GM21619 (cell line): ENCODE data around the gene HTATSF1.

Experiments
- ATAC-seq: cut with Tn5 transposase; IDR thresholded peaks from one replicate; pipeline ENCODE4 v1.9.1; 2021; ENCODE audit not compliant: unreplicated experiment

The HTATSF1 gene, protein sequence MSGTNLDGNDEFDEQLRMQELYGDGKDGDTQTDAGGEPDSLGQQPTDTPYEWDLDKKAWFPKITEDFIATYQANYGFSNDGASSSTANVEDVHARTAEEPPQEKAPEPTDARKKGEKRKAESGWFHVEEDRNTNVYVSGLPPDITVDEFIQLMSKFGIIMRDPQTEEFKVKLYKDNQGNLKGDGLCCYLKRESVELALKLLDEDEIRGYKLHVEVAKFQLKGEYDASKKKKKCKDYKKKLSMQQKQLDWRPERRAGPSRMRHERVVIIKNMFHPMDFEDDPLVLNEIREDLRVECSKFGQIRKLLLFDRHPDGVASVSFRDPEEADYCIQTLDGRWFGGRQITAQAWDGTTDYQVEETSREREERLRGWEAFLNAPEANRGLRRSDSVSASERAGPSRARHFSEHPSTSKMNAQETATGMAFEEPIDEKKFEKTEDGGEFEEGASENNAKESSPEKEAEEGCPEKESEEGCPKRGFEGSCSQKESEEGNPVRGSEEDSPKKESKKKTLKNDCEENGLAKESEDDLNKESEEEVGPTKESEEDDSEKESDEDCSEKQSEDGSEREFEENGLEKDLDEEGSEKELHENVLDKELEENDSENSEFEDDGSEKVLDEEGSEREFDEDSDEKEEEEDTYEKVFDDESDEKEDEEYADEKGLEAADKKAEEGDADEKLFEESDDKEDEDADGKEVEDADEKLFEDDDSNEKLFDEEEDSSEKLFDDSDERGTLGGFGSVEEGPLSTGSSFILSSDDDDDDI

DNA sequence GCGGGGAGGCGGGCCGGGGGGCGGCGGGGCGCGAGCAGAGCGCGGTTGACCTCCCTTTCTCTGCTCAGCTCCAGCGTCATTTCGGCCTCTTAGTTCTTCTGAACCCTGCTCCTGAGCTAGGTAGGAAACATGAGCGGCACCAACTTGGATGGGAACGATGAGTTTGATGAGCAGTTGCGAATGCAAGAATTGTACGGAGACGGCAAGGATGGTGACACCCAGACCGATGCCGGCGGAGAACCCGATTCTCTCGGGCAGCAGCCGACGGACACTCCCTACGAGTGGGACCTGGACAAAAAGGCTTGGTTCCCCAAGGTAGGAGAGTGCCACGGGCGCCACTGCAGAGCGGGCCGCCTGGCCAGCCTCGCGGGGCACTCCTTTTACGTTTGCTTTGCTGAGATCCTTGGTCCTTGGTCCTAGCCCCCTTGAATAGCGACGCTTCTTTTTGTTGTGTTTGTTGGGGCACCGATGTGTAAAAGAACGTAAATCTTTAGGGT is at the start of gene HTATSF1:
Gene HTATSF1, plus strand, starts transcription at position 37 of the 497 bp plus-strand sequence. Its CDS starts 93 bp downstream, at position 130.
- ATAC-seq: peak; percentile 17

DNA sequence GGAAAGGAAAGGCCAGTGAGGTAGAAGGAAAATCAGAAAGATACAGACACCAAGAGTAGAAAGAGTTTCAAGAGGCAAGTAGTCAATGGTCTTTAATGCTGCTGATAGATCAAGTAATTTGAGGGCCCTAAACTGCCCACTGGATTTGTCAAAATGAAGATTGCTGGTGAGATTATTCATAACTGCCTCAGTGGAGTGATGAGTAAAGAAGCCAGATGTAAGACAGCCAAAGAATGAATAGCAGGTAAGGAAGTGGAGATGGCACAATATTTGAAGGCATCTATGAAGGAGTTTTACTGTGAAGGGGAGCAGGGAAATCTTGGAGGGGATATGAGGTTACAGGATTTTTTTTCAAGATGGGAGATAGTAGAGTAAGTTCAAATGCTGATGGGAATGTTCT is 49.4 kb upstream of the HTATSF1 start:
- no peak for ATAC-seq

DNA sequence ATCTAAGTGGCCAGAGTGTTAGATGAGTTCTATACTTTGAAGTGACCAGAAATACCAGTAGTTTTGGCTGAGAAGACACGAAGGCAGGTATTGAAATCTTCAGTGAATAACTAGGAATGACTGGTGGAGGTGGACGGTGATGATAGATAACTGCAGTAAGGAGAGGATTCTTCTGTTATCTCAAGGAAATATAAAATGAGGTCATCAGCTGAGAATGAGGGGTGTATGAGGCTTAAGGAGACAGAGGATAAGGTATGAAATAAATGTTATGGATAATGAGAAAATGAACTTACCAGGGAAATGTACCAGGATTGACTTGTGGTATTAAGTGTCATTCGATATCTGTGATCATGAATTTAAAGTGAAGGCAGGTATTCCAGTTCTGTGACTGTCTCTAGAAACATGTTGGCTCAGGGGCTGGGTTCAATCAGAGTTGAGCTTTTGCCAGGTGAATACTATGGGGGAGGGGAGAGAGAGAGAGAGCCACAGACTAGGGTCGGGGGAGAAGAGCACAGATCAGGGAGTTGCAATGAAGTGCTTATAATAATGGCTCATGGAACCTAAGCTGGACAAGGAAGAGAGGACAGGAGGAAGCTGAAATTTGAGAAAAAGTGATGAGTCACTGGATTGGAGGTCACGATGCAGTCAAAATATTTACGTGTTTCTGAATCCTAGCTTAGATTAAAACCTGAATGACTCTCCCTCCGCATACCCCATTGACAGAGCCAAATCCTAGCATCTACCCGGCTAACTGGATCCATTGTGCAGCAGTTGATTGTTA is 47.2 kb upstream of the HTATSF1 start:
- no peak for ATAC-seq

DNA sequence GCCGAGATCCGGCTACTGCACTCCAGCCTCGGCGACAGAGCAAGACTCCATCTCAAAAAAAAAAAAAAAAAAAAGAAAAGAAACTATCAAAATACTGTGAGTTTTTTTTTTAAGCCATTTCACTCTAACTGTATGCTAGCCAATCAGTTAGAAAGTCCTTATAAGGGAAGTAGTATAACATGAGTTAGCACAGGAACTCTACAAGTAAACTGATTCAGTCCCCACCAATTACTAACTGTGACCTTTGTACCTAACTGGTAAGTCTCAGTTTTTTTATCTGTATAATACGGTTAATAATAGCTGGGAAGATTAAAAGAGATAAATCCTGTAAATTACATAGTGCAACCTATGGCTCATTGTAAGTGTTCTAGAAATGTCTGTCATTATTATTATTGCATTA is 44.8 kb upstream of the HTATSF1 start:
- no peak for ATAC-seq

DNA sequence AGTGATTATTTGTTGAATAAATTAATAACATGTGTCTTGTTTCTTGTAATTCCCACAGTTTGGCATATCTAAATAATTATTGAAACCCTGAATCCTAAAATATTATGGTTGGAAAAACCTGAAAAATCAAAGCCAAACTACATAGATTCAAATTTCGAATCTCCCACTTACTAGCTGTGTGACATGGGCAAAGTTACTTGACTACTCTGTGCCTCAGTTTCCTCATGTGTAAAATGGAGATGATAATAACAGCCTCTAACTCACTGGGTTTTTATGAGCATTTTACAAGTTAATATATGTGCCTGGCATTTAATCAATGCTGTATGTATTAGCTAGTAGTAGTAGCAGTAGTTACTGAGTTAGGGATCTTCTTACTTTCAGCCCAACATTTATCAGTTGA is 44.3 kb upstream of the HTATSF1 start:
- no peak for ATAC-seq

DNA sequence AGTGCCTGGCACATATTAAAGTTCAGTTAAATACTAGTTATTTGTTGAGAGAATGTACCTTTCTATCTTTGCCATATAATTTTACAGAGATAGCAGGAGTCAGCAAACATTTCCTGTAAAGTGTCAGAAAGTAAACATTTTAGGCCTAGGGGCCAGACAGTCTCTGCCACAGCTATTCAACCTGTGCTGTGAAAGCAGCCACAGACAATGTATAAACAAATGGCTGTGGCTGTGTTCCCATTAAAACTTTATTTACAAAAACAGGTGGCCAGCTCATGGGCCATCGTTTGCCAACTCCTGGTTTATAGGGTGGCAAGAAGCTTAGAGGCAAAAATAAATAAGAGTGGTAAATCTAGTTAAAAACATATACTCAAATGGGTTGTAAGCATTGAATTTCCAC is 43.6 kb upstream of the HTATSF1 start:
- ATAC-seq: no peak

DNA sequence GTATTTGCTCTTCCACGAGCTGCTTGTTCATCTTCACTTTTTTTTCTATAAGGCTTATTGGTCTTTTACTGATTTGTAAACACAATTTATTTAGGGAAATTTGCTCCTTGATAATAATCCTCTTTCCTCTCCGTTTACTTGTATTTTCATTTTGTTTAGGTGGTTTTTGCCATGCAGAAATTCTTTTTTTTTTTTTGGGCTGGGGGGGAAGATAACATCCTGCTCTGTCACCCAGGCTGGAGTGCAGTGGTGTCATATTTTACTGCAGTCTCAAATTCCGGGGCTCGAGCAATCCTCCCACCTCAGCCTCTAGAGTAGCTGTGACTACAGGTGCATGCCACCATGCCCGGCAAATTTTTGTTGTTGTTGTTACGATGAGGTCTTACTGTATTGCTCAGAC is 41.3 kb upstream of the HTATSF1 start:
- no peak for ATAC-seq

DNA sequence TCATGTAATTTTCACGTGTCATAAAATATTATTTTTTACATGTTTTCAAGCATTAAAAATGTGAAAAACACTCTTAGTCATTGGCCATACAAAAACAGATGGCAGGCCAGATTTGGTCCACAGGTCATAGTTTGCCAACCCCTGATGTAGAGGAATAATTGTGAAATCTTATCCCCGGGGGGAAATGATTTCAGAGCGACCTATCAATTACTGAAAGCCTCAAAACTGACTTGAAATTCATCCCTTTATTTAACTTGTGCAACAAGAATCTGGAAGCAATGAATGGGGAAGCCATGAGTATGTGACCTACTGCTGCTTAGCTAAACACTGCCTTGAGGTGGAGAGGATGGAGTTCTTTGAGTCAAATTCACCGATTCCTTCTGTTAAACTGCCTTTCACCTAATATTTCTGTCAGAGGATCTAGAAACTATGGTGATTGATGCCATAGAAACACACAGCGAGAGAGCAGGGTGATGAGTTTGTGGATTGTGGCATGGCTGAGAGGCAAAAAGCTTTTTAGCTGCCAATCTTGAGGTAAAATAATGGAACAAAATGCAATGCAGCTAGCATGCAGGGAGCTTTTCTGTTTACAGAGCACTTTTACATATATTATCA is 40.0 kb upstream of the HTATSF1 start:
- ATAC-seq: no peak

DNA sequence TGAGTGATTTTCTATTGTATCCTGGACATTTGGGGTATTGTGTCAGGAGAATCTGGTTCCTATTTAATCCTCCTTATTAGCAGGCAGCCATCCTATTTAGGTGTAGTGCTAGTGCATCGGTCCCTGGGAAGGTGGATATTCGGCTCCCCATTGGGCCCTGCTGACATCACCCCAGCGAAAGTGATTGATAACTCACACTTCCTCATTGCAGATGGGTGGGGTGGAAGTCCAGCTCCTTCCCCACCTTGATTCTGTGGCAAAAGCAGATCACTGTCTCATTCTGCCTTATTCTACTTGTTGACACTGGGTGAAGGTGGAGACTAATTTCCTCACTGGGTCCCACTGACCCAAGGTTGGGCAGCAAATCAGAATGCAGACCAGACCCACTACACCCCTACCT is 32.8 kb upstream of the HTATSF1 start:
- ATAC-seq: no peak

DNA sequence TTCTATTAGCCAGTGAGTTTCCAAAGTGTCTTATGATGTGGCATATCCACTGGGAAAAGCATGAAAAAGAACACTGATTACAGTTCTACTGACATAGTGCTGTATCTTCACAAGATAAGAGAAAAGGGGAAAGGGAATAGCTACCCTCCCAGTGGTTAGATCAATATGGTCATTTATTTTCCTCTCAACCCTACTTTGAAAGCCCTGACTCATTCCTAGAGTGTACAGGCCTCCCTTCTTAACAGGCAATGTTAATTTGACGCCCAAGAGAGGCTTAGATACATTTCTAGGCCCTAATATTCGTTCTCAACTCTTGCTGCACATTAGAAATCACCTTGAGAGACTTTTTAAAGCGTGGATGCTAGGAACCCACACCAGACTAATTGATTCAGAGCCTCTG is 30.1 kb upstream of the HTATSF1 start:
- ATAC-seq: no peak

DNA sequence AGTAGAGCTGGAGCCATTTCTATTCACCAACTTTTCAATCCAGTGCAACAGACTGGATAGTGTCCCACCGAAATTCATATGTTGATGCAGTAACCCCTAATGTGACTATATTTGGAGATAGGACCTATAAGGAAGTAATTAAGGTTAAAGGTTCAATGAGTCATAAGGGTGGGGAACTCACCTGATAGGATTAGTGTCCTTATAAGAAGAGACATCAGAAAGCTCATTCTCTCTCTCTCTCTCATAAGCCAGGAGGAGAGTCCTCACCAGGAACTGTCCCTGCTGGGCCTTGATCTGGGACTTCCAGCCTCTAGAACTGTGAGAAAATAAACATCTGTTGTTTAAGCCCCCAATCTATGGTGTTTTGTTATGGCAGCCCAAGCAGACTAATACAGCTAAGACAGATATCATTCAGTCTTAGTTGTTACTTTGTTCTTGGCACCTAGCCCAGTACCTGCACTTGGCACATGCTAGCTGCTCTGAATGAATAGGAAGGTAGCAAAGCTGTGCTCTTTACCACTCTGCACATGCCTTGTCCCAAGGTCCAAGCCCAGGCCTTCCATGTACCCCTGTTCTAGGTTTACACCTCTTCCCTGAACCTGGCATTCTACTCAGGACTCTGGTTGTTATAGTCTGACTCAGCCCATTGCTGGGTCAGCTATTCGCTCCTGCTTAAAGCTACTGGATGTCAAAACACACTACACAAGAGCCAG is 28.8 kb upstream of the HTATSF1 start:
- no peak for ATAC-seq

DNA sequence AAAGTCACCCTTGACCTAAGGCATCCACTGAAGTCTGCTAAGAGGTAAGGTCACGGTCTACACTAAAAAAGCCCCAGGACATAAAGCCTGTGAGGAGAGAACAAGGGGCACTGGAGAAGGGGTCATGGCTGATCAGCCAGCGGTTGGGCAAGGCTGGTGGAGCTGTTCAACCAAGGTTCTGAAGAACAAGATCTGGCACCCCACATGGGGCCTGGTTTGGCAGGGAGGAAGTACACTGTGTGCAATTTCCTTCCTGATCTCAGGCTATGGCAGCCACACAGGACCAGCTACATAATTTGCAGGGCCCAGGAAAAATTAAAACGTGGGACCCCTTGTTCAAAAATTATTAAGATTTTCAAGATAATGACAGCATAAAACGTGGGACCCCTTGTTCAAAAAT is 23.7 kb upstream of the HTATSF1 start:
- no peak for ATAC-seq

DNA sequence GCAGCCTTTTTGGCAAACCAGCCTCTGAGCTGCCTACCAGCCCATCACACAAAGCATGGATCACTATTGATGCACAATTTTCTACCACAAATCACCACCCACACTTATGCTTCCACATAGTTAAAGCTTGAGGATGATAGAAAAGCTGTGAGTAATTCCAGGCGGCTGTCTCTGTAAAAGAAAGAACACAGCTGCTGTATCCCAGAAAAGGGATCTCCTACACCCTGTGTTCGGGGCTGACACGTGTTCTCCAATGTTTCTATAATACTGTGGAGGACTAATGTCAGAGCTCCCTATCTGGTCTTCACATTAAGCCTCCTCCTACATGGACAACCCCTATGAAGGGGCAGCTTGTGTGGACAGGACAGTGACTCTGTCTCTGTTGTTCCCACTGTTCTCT is 22.2 kb upstream of the HTATSF1 start:
- ATAC-seq: no peak

DNA sequence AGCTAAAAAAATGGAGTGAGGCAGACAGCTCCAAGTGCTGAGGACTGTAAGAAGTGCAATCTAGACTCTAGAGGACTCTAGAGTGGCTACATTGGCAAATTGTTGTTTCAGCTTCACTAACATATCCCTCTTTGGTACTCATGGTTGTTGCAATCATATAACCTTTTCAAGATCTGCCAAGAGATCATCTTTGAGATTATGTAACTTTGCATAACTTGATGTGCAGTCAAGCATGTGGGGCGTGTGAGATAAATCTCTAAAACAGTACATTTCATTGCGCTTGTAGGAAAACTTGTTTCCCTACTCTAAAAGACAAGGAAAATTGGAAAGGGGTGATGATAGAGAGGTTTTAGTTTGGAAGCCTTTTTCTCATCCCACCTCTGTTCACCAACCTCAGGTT is 20.9 kb upstream of the HTATSF1 start:
- ATAC-seq: no peak

DNA sequence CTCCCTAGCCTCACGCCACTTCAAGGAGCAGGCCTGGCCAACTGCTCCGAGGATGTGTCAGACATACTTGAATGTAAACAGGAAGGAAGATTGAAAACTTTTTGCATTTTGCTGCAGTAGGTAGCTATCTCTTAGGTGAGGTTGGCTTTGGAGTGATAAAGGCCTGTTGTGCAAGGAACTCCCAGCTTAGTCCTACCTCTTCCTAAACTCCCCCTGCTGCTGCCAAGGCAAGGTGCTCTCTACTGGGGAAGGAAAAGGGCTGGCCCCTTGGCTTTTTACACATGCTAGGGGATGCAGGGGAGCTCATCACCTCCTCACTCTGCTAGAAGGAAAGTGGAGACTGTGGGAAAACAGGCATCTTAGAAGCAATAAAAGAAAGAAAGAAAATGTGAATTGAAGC is 20.4 kb upstream of the HTATSF1 start:
- ATAC-seq: no peak

DNA sequence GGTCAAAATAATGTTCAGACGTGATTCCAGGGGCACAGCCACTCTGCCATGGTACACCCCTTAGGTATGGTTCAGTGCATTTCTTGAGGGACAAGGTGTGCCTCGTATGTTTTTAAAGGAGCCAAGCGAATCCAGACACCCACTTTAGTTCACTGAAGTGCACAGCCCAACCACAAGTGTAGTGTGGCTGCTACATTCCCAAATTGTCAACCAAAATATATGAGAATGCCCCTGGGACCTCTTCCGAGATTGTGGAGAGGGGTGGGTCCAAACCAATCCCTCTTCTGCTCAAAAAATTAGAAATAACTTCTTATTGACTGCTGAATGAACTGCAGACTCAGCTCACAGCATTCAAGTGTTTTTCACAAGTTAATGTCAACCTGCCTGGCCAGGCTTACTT is 17.0 kb upstream of the HTATSF1 start:
- ATAC-seq: no peak

DNA sequence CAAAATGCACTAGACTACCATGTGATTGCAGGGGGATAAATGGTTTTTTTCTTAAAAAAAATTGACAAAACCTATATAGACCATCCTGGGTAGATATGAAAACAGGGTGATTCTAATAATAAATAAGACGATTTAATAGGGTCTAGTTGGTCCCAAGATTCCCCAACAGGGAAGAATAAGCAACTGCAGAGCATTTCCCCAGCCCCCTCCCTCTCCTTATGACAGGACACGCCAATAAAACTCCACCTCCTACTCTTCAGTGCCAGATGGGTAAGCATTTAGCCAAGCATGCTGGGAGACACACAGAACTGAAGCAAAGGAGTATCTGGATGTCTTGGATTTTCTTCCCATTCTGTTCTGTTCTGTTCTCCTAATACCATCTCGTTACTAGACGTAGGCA is 9.7 kb upstream of the HTATSF1 start, which contains the start of gene BRS3:
Gene BRS3, plus strand, starts transcription at position 301 of the 400 bp plus-strand sequence. CDS start 168 bp downstream, outside the sequence.
- no peak for ATAC-seq

DNA sequence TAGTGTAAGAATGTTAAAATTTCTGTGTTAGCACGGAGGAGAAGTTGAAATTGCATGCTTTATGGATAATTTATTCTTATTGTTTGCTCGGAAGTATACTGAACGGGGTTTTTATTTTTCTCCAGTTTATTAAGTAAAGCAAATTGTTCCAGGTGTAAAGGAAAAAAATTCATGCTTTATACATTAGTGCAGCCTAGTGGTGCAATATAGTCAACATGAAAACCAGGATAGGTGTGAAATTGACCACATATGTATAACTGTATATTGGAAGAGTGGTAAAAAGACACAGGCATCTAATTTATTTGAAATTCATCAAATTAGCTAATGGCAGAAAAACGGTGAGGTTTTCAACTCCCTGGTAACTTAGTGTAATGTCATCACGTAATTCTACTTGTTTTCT is 8.7 kb upstream of the HTATSF1 start:
- ATAC-seq: no peak

DNA sequence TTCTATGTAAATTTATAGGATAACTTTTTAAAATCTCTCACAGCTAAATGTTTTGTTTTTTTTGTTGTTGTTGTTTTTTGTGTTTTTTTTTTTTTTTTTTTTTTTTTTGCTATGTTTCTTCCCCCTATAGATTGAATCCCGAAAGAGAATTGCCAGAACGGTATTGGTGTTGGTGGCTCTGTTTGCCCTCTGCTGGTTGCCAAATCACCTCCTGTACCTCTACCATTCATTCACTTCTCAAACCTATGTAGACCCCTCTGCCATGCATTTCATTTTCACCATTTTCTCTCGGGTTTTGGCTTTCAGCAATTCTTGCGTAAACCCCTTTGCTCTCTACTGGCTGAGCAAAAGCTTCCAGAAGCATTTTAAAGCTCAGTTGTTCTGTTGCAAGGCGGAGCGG is 5.6 kb upstream of the HTATSF1 start:
- ATAC-seq: no peak

DNA sequence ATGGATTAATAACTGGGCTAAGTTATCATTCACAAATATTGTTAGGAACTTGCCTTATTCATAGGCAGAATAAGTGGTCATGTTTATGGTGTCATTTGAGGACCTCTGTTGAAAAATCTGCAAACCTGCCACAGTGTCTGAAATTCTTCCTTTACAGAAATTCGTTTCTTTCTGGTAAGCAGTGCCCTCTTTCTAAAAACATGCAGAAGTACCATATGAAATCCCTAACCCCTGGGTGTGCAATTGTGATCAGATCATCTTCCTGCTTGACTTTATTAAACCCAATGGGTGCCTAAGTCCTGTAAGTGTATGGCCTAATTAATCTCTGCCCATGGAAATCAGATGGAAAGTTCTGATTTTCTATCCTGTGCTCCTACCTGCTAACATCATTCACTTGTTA is 4.4 kb upstream of the HTATSF1 start:
- ATAC-seq: no peak
